COLO829 (cell line): Measurements from ENCODE around the gene RIN1.

Experiments
- DNase-seq: peaks from one replicate; pipeline ENCODE4 v3.0.0; 2012; ENCODE audit warnings: low spot score

Gene RIN1

DNA sequence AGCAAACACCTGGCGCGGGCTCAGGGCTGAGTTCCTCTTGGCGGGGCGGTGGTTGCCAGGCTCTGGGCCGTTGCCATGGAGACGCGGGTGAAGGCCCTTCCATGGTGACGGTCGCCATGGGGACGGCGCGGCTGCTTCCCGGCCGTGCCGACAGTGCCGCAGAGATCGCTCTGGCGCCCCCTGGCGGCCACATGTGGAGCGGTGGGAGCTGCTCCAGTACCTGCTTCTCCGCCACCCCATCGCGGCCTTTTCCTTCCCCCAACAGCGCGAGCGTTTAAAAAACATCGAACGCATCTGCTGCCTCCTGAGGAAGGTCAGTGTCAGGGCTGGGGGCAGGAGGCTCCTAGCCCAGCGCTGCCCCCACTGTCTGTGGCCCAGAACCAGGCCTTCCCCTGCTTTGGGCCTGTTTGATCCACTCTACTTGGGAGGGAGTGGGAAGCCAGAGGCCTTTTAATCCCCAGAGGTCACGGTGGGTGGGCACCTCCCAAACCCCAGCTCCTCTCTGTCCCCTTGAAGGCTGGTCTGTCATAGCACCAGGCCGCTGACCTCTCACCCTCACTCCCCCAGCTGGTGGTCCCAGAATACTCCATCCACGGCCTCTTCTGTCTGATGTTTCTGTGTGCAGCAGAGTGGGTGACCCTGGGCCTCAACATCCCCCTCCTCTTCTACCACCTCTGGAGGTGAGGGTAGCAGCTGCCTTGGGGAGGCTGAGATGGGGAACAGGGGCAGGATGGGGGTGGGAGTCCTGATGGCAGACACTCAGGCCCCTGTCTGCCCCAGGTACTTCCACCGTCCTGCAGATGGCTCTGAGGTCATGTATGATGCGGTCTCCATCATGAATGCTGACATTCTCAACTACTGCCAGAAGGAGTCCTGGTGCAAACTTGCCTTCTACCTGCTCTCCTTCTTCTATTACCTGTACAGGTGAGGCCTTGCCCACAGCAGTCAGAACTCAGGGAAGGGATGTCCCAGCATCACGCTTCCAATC is 53.5 kb downstream of the RIN1 start:
- DNase-seq = peak; percentile 92
